OCI-LY3 (cell line): ENCODE results near the gene ZNF521.

Experiments
- CTCF ChIP-seq: fragments of 200-600, 300-600 bp; sonication (generic); IDR thresholded peaks from 2 replicates; pipeline ENCODE4 v1.5.1; 2014; ENCODE audit warnings: antibody characterized with exemption, low read length, low read depth
- EZH2phosphoT487 ChIP-seq: fragments of 200-600 bp; shearing (Covaris generic); IDR thresholded peaks from 2 replicates; pipeline ENCODE4 v1.6.1; 2018; ENCODE audit warnings: antibody characterized with exemption, mixed run types, low read depth

DNA sequence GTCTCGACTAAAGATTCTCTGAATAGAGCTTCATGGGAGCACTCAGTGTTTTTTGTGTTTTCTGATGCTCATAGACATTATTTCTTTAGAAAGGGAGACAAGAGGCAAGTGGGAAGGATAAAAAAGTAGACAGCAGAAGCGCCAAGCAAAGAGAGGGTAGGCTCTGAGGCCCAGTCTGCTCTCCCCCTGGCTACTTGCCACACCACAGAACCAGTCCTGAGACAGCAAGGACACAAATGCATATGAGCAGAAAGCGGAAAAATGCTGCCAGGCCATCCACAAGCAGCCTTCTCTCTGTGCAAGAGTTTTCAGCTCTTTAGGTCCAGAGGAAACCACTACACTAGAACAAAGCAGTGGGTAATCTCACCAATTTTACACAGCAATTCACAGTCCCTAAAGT is 285.4 kb downstream of the ZNF521 start:
- TF ChIP-seq CTCF (no peak), EZH2phosphoT487 (no peak)
